Mesenteric fat pad (tissue), 1 donor: Measurements from ENCODE around the gene TWNK. TPM values are rescaled to one million over a fixed set of nuclear protein-coding genes. Genes with fewer than 3 reads are reported as not detected.
A peak's percentile ranks its signal among the peaks of the same experiment; 100 is the strongest.

ENCODE experiments used
- DNase-seq: peaks from one replicate; pipeline ENCODE4 v3.0.0-alpha.2; 2020; ENCODE audit warnings: low spot score
- total RNA-seq: library from RNA; stranded (reverse); fragmentation: NEBNext Ultra II Directional; extraction: Animal tissue kit (Norgen Biotek cat#: 25700); gene quantifications from one replicate; pipeline ENCODE4 v1.2.1, GENCODE V29; 2021
- donor health status: DM: yes; HTN: yes; CAD: no.

The TWNK gene
- total RNA-seq, 1 donor from 2014 or later, result 7.5 TPM

DNA sequence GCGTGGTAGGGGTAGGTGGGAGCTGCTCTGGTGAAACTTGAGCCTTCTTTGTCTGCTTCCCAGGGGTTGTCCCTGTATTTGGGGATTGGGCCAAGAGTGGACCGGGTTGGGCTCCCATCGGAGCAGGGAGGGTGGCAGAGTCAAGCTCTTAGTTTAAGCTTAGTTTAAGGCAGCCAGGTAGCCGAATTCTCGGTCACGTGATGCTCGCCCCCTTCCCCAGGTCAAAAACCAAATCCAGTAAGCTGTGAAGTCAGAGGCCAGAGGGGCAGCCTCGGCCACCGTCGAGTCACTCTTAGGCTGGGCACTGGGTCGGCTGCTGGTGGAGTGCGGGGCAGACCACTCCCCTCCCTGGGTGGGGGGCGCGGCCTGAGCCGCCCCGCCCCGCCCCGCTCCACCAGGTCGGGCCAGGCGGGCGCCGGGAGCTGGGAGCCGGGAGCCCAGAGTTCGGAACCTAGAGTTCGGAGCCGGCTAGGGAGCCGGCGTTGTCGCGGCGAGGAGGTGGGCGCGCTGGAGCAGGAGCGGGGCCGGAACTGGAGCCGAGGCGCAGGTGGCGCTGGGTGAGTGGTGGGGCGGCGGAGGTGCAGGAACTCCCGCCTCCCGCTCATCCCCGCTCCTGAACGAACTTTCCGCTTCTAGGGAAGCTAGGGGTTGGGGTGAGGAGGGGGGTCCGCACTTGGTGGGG lies 9.5 kb downstream of the TWNK start:
- no peak for DNase-seq

- peak; percentile 94 for DNase-seq
Measured at GRCh38 chr10:100997360-100998182, 10.2 kb downstream of the TWNK start.

GRCh38 chr10:100998183-100998990 lies 11.0 kb downstream of the TWNK start:
- DNase-seq, result no peak

DNA sequence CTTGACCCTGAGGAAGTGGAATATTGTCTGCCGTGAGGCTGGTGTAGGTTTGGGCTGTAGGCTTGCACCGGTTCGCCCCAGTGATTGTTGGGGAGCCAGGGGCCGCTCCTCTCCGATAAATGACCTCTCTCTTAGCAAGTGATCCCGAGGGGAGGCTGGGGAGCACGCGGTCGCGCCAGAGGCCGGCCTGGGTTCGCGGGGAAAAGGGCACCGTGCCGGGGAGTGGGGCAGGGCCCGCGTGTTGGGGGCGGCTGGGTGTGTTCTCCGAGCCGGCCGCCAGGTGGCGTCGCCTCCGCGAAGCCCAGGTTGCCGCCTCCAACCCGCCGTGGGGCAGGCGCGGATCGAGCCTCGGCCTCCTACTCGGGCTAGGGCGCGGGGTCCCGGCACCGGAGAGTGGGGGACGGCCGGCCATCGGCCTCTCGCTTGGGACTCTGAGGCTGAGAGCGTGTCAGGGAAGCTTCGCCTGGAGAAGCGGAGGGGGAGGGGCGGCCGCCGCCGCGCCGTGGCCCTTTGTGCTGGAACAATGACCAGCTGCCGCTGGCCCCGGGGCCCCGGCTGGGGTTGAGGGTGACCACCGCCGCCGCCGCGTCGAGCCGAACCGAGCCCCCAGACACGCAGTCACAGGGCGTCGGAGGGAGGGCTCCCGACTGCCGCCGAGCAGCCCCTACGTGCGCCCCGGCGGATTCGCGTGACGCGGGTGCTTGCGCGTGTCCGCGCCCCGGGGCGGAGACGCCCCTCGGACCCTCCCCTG lies 11.8 kb downstream of the TWNK start:
- peak; percentile 98 for DNase-seq

DNA sequence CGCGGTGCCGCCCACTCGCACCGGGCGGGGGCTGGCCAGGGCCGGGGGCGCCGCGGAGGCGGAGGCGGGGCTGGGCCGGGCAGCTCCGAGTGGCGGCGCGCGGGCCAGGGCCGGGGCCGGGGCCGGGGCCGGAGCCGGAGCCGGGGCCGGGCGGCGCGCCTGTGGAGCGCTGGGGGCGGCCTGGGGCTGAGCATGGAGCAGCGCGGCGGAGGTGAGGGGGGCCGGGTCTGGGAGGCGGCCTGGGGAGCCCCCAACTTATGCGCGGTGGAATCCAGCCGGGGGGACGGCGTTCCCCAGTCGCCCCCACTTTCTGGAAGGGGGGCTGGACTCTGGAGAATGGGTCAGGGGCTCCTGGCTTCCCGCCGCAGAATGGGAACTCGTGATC lies 12.4 kb downstream of the TWNK start, which contains the start of gene LZTS2:
LZTS2 (plus strand) TSS at position 67 of the 385 bp plus-strand sequence. CDS start 2,731 bp downstream, outside the sequence.
- DNase-seq, result no peak

DNA sequence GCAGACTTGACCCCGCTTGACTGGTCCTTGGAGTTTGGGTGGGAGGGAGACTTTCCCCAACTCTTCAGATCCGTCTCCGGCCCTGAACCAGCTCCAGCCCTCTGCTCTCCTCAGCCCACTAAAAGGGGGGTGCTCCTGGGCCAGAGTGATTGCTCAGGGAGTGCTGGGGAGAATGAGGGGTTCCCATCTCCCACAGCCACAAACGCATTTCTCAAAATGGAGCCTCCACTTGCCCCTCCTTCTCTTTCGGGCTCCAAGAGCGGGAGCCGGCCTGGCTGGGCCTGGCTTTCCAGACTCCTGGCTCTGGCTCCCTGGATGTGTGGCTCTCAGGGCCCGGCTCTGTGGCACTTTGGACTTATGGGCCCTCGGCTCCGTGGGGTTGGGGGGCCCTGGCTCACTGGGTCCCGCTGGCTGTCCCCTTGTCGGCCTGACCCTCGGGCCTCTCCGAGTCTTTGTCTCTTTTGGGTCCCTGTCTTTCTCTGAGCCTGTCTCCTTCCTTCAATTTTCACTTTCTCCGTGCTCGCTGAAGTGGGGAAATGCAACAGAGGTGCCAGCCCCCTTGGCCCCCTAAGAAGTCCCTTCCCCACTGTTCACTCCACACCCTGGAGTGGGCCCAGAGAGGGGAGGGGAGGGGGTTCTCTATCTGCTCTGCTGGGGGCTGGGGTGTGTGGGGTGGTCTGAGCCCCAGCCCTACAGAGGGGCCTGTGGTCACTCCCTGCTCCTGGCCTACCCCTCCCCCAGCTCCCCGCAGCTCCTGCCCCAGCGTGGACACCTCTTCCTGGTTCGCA lies 13.0 kb downstream of the TWNK start:
- no peak for DNase-seq

DNA sequence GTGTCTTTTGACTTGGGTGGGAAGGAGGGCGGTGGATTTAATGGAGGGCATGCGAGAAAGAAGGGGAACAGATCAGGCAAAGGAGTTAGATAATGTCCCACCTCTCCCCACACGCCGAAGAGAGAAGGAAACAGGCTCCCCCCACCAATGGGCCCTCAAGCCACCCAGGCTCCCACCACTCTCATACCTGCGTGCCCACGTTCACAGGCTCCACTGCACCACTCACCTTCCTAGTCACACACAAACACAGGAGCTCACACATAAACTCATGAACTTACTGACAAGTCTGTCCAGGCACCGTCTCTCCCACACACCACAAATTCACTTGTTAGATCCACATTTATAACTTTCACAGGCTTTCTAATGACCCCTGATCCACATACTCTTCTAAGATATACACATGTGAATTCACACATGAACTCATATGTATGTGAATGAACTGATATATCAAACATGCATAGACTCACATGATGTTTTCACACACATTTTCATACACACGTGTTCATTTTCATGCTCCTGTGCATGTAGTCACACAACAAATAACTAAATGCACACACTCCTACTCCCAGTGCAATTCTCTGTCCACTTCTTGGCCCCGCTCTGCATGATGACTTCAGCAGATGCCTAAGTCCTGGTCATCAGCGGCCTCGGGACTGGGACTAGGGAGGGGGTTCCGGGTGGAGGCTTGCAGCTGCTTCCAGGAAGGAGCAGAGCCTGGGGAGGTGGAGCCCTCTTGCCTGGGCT lies 13.7 kb downstream of the TWNK start:
- peak; percentile 95 for DNase-seq

- no peak for DNase-seq
Measured at GRCh38 chr10:101001659-101002035, 14.3 kb downstream of the TWNK start.

DNA sequence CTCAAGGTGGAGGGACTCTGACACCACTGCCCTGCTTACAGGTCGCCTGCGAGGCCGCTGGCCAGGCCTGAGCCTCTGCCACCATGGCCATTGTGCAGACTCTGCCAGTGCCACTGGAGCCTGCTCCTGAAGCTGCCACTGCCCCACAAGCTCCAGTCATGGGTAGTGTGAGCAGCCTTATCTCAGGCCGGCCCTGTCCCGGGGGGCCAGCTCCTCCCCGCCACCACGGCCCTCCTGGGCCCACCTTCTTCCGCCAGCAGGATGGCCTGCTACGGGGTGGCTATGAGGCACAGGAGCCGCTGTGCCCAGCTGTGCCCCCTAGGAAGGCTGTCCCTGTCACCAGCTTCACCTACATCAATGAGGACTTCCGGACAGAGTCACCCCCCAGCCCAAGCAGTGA lies 15.1 kb downstream of the TWNK start:
- no peak for DNase-seq

- no peak for DNase-seq
Measured at GRCh38 chr10:101003639-101004206, 16.4 kb downstream of the TWNK start.

- DNase-seq, result no peak
Measured at GRCh38 chr10:101005361-101005760, 18.0 kb downstream of the TWNK start.

- DNase-seq, result no peak
Measured at GRCh38 chr10:101005869-101006567, 18.7 kb downstream of the TWNK start.

GRCh38 chr10:101006593-101007098 lies 19.3 kb downstream of the TWNK start:
- DNase-seq, result no peak

DNA sequence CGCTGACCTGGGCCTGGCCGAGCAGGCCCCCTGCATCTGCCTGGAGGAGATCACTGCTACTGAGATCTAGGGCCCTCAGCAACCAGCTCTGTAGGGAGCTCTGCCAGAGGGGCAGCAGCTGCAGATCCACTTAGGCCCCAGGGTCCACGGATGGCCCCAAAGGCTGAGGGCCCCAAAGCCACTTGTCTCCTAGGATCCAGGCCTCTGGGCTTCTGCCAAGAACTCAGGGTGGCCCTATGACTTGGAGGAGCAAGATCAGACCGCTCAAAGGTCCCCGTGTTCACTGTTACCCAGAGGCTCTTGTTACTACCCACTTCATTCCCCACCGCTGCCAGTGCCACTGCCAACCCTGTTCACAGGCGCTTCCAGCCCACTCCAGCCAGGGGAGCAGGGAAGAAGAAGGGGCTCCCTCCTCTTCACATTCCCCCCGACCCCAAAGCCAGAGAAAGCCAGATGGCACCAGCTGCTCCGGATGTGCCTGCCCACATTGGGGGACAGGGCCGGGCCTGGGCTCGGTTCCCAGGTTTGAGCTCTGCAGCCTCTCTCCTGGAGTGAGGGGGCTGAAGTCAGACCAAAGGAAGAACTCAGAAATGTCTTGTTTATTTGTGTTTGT lies 19.9 kb downstream of the TWNK start:
- no peak for DNase-seq

DNA sequence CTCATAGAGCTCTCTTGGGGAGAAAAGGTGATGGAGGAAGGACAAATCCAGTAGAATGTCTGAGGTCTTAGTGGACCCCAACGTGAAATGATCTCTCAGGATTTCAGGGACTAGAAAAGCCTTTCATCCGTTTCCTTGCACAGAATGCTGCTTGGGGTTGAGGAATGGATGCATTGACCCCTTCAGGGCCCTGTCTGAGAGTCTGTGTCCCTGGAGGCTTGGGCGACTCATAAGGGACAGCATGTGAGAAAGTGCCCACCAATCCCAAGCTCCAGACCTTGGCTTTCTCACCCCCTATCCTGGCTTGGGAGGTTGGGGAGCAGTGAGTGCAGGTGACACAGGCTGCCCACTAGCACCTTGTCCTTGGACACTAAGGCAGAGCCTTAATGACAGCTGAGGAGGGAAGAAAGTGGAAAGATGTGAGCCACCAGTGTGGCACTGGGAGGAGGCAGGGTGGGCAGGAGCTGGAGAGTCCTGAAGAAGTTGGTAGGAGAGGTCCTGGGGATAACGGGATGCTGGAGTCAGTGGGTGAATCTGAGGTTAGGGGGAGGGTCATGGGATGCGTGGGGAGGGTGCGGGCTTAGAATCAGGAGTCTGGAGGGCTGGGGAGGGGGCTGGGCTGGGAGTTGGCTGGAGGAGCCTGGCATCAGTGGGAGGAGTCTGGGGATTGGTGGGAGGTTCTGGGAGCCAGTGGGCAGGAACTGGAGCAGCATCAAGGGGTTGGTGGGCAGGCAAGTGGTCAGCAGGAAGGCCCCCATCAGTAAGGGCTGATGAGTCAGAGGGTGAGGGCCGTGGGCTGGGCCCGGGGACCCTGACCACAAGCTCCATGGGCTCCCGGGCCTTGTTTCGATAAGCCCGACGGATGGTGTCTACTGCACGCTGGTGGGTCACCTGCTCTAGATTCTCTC lies 20.8 kb downstream of the TWNK start:
- no peak for DNase-seq

DNA sequence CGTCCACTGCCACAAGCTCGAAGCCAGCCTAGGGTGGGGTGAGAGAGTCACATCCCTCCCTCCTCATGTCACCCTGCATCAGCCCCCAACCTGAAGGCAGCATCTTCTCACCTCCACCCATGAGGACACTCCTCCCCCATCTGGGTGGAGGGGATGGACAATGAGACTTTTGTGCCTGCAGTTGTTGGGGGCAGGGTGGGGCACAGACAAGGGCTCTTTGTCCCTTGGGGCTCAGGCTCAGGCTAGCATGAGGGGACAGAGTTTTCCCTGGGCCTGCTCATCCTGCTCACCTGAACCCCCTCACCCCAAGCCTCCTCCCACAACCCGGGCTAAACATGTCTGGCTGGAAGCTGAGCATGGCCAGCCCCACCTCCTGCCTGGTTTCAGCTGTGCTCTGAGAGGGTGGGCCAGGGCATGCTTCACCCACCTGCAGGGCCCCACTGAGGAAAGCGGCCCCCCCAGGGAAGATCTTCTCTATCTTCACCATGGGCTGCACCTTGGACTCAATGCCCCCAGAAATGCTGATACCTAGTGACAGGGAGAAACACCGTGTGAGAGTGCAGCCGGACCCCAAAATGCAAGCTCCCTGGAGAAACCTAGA lies 21.6 kb downstream of the TWNK start:
- no peak for DNase-seq
